Naive B cell (primary cell): ENCODE data around the gene RASL12. TPM values are rescaled to one million over a fixed set of nuclear protein-coding genes. Genes with fewer than 3 reads are reported as not detected.
A peak's percentile ranks its signal among the peaks of the same experiment; 100 is the strongest.

Source experiments
- ATAC-seq, 2 donors: fragments of 150-1000 bp; cut with Tn5 transposase; 2 replicates each; pipeline ENCODE4 v1.10.0; 2021; ENCODE audit warnings: low read depth in 2 of 2, mild to moderate bottlenecking in 2 of 2, moderate library complexity in 2 of 2
- DNase-seq: peaks from one replicate; pipeline ENCODE4 v3.0.0; 2022
- H3K27ac Mint-ChIP-seq, 6 donors: one replicate each; pipeline ENCODE4 v1.8.0; 2020 to 2022; ENCODE audit warnings: mild to moderate bottlenecking in 6 of 6, mixed read lengths in 6 of 6, moderate library complexity in 5 of 6, inconsistent platforms in 2 of 6
- H3K27me3 Mint-ChIP-seq, 3 donors: one replicate each; pipeline ENCODE4 v1.8.0; 2021 to 2022; ENCODE audit warnings: mixed read lengths in 3 of 3, mild to moderate bottlenecking in 1 of 3
- H3K36me3 Mint-ChIP-seq, 2 donors: one replicate each; pipeline ENCODE4 v1.8.0; 2020 to 2022; ENCODE audit warnings: mixed read lengths in 2 of 2, inconsistent platforms in 1 of 2, mild to moderate bottlenecking in 1 of 2
- H3K4me1 Mint-ChIP-seq, 3 donors: one replicate each; pipeline ENCODE4 v1.8.0; 2020 to 2022; ENCODE audit warnings: mixed read lengths in 3 of 3, inconsistent platforms in 1 of 3, mild to moderate bottlenecking in 1 of 3, moderate library complexity in 1 of 3
- H3K4me3 Mint-ChIP-seq, 8 donors: one replicate each; pipeline ENCODE4 v1.8.0; 2020 to 2022; ENCODE audit warnings: mild to moderate bottlenecking in 8 of 8, mixed read lengths in 8 of 8, moderate library complexity in 8 of 8, inconsistent platforms in 2 of 8
- H3K9me3 Mint-ChIP-seq, 7 donors: one replicate each; pipeline ENCODE4 v1.8.0; 2020 to 2022; ENCODE audit warnings: mixed read lengths in 7 of 7, mild to moderate bottlenecking in 5 of 7, inconsistent platforms in 2 of 7, moderate library complexity in 1 of 7
- polyA plus RNA-seq, 6 donors: library from polyadenylated mRNA; unstranded; fragments of 300-500 nt; fragmentation: Illumina TruSeq; gene quantifications; one replicate each; pipeline ENCODE4 v1.2.3, GENCODE V29; 2021; ENCODE audit warnings: low read depth in 6 of 6

The RASL12 gene
- polyA plus RNA-seq, 6 donors from 2014 or later = not detected

DNA sequence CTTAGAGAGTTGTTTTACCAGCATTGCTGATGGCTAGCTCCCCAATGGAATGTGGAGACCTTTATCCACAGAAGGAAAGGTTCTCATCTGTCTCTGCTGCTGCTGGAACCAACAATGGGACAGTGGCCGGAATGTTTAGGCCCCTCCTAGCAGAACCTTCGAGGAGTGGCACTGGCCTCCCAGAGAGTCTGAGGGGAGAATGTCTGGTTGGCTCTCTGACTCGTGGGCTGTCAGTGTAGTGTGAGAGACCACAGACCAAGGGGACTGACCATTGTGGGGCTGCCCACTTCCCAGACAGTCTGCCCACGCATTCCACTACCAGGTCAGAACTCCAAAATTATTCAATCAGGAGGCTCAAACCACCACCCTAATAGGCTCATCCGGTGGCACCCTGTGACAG, 5.1 kb downstream of the RASL12 start:
- no peaks in the 10 kb centered on the region for H3K9me3 Mint-ChIP-seq
- no peak overlapping the region for H3K27ac Mint-ChIP-seq
- peaks cover 0 to 5% (median 4%) of the 10 kb centered on the region in 3 donors for H3K4me1 Mint-ChIP-seq

DNA sequence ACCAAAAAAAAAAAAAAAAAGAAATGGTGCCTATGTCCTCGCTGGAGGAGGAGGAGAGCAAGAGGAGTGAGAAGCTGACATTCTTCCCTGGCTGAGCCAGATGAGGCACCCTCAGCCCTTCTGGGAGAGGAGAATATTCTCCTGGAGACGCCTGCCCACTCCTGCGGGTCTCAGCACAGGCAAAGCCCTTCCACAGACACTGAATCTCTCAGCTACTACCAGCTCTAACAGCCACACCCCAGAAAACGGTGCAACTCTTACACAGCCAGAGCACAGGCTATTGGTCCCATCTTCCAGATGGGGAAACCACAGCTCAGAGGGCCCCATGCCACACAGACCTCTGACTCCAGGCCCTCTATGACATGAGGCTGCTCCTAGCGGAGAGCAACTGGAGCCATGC, 5.7 kb downstream of the RASL12 start:
- H3K36me3 Mint-ChIP-seq = no peaks in the 10 kb centered on the region
- peaks cover 14 to 28% (median 18%) of the 10 kb centered on the region in 3 donors for H3K27me3 Mint-ChIP-seq
- no peaks in the 10 kb centered on the region for H3K9me3 Mint-ChIP-seq
- no peak for ATAC-seq
- H3K27ac Mint-ChIP-seq = no peak overlapping the region
- H3K4me3 Mint-ChIP-seq = no peak overlapping the region
- H3K4me1 Mint-ChIP-seq = peaks cover 0 to 2% (median 1%) of the 10 kb centered on the region in 3 donors
- no peak for DNase-seq

More for the DNA sequence above, 5.1 kb downstream of the RASL12 start:
- Mint-ChIP-seq H3K4me3 (no peak overlapping the region), H3K36me3 (no peaks in the 10 kb centered on the region), H3K27me3 (peaks cover 19 to 33% (median 24%) of the 10 kb centered on the region in 3 donors)
- ATAC-seq (no peak), DNase-seq (no peak)

- DNase-seq (no peak), ATAC-seq (no peak)
- peaks cover 10 to 21% (median 11%) of the 10 kb centered on the region in 3 donors for H3K27me3 Mint-ChIP-seq
- no peaks in the 10 kb centered on the region for H3K36me3 Mint-ChIP-seq
- H3K9me3 Mint-ChIP-seq = no peaks in the 10 kb centered on the region
- no peak overlapping the region for H3K4me3 Mint-ChIP-seq
- H3K27ac Mint-ChIP-seq = no peak overlapping the region
- H3K4me1 Mint-ChIP-seq = peaks cover 0 to 2% (median 0%) of the 10 kb centered on the region in 3 donors
These were observed 7.0 kb downstream of the RASL12 start for GRCh38 chr15:65060641-65061397.

DNA sequence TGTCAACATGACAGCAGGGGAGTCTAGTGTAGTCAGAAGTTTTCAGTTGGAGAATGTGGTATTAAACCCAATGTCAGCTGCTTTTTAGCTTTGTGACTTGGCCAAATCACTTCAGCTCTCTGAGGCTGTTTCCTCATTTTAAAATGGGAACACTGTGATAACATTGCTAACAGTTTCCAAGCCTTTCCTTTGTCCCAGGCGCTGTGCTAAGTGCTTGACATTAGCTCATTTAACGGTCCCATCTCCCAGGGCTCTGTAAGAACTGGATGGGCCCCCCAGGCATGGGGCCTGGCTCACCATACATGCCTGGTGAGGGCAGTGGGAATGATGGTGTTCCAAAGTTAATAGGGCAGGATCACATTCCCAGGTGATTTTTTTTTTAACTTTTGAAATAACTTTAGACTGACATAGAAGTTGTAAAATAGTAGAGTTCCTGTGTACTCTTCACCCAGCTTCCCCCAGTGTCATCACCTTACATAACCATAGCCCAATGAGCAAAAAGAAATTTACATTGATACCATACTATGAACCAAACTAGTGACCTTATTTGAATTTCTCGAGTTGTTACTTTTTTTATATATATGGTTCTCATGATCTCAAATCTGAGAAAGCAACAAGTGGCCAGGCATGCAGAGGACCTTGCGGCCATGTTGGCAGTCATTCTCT, 7.7 kb downstream of the RASL12 start:
- Mint-ChIP-seq H3K4me3 (no peak overlapping the region), H3K36me3 (no peaks in the 10 kb centered on the region), H3K27me3 (peaks cover 2 to 14% (median 4%) of the 10 kb centered on the region in 3 donors), H3K27ac (no peak overlapping the region), H3K4me1 (peaks cover 0 to 2% (median 0%) of the 10 kb centered on the region in 3 donors), H3K9me3 (no peaks in the 10 kb centered on the region)
- no peak for DNase-seq
- no peak for ATAC-seq

DNA sequence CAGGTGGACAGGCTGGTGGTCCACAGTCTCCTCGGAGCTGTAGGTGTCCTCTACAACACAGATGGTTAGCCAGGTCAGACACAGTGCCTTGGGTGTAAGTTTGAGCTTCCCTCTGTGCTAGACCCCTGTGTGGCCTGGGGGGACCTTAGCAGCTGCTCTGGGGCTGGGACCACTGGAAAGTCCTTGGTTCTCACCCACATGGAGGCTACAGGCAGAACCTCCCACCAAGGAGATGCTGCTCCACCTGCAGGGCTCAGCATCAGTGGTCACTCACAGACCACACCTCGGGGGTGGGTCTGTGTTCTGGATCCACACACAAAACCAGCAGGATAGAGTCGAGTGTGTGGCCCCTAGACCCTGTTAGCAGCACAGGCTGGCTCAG, 8.4 kb downstream of the RASL12 start:
- Mint-ChIP-seq H3K9me3 (no peaks in the 10 kb centered on the region), H3K27me3 (peaks cover 0 to 12% (median 3%) of the 10 kb centered on the region in 3 donors), H3K36me3 (no peaks in the 10 kb centered on the region), H3K27ac (peak overlapping the region in 1 of 6 donors; percentile 26), H3K4me1 (peaks cover 0 to 2% (median 0%) of the 10 kb centered on the region in 3 donors), H3K4me3 (no peak overlapping the region)
- DNase-seq (no peak), ATAC-seq (no peak)

DNA sequence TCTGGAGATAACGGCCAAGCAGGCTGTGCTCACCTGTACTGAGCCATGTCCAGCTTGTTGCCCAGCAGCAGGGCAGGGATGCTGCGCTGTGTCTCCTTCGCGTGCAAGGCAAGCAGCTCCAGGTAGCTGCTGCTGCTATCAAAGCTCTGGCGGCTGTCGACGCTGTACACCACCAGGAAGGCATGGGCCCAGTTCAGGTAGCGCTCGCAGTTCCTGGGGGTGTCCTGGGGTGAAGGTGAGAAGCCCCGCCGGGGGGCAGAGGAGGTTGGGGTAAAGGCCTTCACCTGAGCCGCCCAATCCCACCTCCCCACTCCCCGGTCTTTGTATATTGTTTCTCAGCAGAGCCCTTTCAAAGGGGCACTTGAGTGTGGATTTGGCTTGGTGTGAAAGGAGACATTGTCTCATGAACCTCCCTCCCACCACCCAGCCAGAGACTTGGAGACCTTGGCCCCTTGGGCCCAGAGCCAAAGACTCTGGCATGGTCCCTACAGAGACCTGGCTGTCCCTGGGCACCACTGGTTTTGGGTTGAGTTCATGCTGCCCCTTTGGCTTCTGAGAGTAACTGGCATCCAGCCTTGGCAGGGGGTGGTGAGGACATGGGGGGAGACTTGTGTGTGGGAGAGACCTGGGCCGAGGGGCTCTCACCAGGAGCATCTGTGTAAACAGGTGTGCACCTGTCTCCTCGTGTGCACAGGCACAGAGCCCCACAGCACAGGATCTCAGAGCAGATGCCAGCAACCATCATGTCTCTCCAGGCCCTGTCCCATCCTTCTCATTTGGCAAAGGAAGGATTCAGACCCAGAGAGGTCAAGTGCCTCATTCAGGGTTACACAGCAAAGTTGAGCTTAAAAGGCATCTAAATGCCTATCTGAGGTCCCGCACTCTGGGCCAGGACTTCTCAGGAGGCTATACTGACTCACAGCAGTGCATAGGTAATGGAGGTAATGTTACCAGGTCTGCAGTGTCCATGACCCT, 9.1 kb downstream of the RASL12 start:
- Mint-ChIP-seq H3K4me1 (peaks cover 0 to 2% (median 0%) of the 10 kb centered on the region in 3 donors), H3K36me3 (no peaks in the 10 kb centered on the region), H3K27me3 (peaks cover 0 to 11% (median 3%) of the 10 kb centered on the region in 3 donors), H3K27ac (no peak overlapping the region), H3K4me3 (no peak overlapping the region), H3K9me3 (no peaks in the 10 kb centered on the region)
- no peak for DNase-seq
- no peak for ATAC-seq

GRCh38 chr15:65057549-65057940, 10.2 kb downstream of the RASL12 start:
- Mint-ChIP-seq H3K9me3 (no peaks in the 10 kb centered on the region), H3K36me3 (no peaks in the 10 kb centered on the region), H3K4me3 (no peak overlapping the region), H3K27ac (peak overlapping the region in 1 of 6 donors; percentile 44), H3K4me1 (peaks cover 0 to 2% (median 0%) of the 10 kb centered on the region in 3 donors), H3K27me3 (peaks cover 0 to 4% (median 3%) of the 10 kb centered on the region in 3 donors)
- DNase-seq (no peak), ATAC-seq (no peak)

DNA sequence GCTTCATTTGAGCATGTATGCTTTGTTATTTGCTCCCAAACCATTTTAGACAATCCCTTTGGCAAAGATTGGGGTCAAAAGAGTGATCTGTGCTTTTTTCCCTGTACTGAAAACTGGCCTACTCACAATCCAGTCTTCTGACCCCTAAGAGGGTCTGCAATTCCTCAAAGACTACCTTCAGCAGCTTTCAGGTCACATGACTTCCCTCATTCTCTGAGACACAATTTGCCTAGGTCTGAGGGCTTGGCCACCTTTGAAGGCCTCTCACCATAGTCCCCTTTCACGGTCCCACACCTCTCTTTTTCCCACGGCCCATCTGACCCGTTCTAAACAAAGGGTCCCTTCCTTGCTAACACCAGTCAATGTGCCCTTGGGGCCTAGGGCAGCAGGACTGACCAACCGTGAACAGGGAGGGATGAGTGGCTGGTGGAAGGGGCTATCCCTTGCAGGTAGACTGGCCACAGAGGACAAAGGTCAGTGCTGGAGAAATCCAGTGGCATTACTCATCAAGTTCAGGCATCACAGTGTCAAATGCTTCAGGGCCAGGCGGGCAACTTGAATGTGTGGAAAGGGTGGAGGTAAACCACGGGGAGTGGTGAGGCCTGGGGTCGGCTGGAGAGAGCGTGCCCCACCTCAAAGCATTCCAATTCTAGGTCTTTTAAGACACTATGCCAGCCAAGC, 10.8 kb downstream of the RASL12 start:
- Mint-ChIP-seq H3K36me3 (no peaks in the 10 kb centered on the region), H3K4me3 (no peak overlapping the region), H3K27ac (peak overlapping the region in 1 of 6 donors; percentile 44), H3K9me3 (no peaks in the 10 kb centered on the region), H3K27me3 (peaks cover 0 to 3% (median 2%) of the 10 kb centered on the region in 3 donors), H3K4me1 (peaks cover 0 to 2% (median 0%) of the 10 kb centered on the region in 3 donors)
- DNase-seq = no peak
- ATAC-seq = no peak

- H3K27ac Mint-ChIP-seq = no peak overlapping the region
- peaks cover 0 to 5% (median 3%) of the 10 kb centered on the region in 3 donors for H3K27me3 Mint-ChIP-seq
- ATAC-seq (no peak), DNase-seq (no peak)
- peaks cover 0 to 2% (median 2%) of the 10 kb centered on the region in 3 donors for H3K4me1 Mint-ChIP-seq
- H3K4me3 Mint-ChIP-seq = no peak overlapping the region
- no peaks in the 10 kb centered on the region for H3K9me3 Mint-ChIP-seq
- no peaks in the 10 kb centered on the region for H3K36me3 Mint-ChIP-seq
These were observed 11.7 kb downstream of the RASL12 start for GRCh38 chr15:65056106-65056505.

- Mint-ChIP-seq H3K27ac (no peak overlapping the region), H3K36me3 (no peaks in the 10 kb centered on the region), H3K27me3 (peaks cover 0 to 5% (median 0%) of the 10 kb centered on the region in 3 donors), H3K9me3 (no peaks in the 10 kb centered on the region), H3K4me1 (peaks cover 2 to 6% (median 6%) of the 10 kb centered on the region in 3 donors), H3K4me3 (no peak overlapping the region)
- ATAC-seq (no peak), DNase-seq (no peak)
These were observed 12.5 kb downstream of the RASL12 start for GRCh38 chr15:65055201-65055870.

DNA sequence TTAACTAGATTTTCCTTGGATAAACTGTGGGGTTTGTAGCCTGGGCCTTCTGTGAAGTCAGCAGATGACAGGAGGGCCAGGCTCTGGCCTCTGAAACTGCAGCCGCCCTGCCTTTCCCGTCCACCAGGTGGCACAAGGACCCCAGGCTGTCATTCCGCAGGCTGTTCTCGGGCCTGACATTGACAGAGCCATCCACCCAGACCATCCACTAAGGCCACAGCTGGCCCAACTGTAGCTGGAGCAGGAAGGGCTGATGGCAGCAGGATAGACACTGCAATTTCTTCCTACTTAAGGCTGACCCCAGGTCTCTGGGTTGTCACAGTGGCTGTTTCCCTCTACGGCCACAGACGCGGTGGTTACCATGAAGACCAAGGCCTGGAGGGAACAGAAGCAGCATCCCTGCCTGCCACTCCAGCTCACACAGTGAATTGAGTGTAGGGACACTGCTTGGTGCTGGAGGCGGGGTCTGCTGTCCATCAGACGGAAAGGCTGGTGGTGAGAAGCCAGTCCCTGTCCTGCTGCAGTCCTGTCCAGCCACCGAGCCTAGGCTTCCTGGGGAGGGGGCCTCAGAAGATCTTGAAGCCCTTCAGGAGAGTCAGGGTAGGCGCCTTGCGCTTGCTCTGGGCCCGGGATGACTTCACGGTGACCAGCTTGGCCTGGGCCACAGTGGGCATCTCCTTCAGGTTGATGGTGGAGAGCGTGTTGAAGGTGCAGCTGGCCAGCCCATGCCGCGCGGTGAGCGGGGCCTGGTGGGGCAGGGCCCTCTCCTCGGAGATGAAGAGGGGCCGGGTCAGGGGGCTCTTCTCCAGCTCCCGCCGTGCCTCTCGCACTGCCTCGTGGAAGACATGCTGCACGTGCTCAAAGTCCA, 13.2 kb downstream of the RASL12 start:
- H3K4me1 Mint-ChIP-seq = peaks cover 10 to 14% (median 14%) of the 10 kb centered on the region in 3 donors
- no peak overlapping the region for H3K27ac Mint-ChIP-seq
- ATAC-seq (peak; percentile 42 to 52), DNase-seq (peak; percentile 42)
- no peaks in the 10 kb centered on the region for H3K9me3 Mint-ChIP-seq
- H3K4me3 Mint-ChIP-seq = no peak overlapping the region
- no peaks in the 10 kb centered on the region for H3K36me3 Mint-ChIP-seq
- H3K27me3 Mint-ChIP-seq = peaks cover 0 to 5% (median under 1%) of the 10 kb centered on the region in 3 donors
